IPS-18c (cell line): ENCODE results near the gene FRMD4B.

ENCODE experiments used
- H3K4me3 ChIP-seq: 2 replicates; pipeline ENCODE4 v1.7.0; 2013; ENCODE audit warnings: low read depth, mild to moderate bottlenecking, low read length, moderate library complexity; ENCODE audit not compliant: insufficient read depth
- H3K9me3 ChIP-seq: one replicate; pipeline ENCODE4 v1.6.1; 2013; ENCODE audit warnings: mild to moderate bottlenecking, low read length, moderate library complexity; ENCODE audit not compliant: control insufficient read depth, insufficient read depth

The FRMD4B gene

DNA sequence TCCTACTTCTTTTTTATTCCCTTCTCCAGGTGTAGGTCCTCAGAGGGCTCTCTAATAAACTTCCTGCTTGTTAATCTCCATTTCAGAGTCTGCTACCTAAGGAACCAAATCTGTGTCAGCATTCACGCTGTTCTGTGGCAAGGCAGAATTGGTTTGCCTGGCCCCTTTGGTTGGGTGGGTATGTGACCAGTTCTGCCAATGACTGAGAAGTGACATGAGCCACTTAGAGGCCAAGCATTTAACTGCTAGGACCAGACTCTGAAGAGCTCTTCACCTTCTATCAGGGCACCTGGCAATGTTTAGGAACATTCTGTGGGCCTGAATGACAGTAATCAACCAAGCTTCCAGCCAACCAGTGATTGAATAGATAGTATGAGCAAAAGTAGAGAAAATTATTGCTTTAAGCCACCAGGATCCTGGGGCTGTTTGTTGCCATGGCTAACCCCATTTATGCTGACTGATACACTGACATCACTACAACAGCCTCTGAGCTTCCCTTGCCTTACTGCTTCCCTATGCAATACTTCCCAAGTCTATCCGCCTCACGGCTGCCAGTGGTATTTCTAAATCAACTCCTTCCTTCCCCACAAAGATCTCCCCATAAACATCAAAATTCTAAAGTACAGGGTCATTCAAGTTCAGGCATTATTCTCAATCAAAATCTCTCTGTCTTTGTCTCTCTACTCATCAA is 7.6 kb downstream of the FRMD4B start:
- Histone ChIP-seq H3K9me3 (no peaks in the 10 kb centered on the region), H3K4me3 (no peak overlapping the region)

DNA sequence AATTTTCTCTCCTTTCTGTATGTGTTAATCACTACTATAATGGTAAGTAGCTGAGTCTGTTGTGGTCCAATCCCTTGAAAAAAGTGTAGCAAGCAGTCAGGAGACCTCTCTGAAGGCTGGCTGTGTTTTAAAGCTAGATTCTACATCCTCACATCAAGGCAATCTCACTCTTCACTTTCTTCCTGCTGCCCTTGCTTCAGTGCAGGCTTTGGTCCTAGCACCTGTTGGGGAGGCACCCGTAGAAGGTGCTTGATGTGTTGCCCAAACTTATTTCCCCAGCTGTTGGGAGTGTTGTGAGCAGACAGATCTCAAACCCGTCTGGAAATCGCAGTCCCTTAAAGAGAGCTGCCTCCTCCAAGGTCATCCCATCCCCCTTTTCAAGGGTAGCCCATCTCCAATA is 8.6 kb downstream of the FRMD4B start:
- H3K9me3 ChIP-seq = no peaks in the 10 kb centered on the region
- H3K4me3 ChIP-seq = no peak overlapping the region

DNA sequence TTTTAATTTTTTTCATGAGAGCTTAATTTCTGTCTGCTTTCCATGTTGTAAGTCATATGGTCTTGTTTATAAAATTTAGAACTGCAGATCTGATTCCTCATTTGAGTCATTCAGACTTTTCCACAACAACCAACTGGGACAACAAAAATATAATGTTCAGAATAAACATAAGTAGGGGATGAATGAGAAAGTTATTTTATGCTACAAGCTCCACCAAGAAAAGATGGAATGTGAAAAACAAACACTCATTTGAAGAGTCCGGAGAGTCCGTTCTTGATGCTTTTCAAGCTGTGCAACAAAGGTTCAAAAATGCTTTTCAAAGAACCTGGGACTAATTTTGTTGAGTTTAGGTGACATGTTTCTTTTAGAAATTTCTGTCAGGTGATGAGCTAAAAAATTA is 9.2 kb downstream of the FRMD4B start:
- H3K4me3 ChIP-seq = no peak overlapping the region
- no peaks in the 10 kb centered on the region for H3K9me3 ChIP-seq

DNA sequence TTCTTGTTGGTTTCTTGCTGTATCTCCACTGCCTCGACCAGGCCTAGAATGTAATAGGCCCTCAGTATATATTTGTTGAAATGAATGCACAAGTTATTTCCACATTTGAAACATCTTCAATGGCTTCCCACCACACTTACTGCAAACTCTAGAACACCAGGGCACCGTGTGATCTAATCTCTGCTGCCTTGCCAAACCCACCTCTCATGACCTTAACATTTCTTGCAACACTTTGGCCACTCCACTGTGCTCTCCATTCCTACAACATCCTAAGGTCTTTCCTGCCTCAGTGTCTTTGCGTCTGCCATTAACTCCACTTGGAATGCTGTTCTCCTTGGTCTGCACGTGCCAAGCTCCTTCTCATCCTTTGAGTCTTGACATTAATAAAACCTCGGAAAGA is 14.1 kb downstream of the FRMD4B start:
- no peaks in the 10 kb centered on the region for H3K9me3 ChIP-seq

DNA sequence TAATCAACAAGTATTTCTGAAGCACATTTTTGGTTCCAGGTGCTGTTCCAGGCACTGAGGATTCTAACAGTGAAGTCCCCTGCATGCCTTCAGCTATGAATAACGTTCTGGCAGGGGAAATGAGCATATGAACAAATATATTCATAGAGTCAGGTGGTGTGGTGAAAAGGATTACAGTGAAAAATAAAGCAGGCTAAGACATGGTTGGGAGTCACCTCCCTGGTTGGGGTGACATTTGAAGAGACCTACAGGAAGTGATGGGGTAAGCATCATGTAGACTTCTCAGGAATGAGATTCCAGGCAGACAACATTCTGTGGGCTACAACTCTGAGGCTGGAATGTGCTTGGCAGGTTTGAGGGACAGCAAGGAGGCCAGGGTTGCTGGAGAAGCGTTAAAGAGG is 15.0 kb downstream of the FRMD4B start:
- Histone ChIP-seq H3K4me3 (no peak overlapping the region), H3K9me3 (no peaks in the 10 kb centered on the region)

More for the DNA sequence above, 14.1 kb downstream of the FRMD4B start:
- H3K4me3 ChIP-seq = no peak overlapping the region

DNA sequence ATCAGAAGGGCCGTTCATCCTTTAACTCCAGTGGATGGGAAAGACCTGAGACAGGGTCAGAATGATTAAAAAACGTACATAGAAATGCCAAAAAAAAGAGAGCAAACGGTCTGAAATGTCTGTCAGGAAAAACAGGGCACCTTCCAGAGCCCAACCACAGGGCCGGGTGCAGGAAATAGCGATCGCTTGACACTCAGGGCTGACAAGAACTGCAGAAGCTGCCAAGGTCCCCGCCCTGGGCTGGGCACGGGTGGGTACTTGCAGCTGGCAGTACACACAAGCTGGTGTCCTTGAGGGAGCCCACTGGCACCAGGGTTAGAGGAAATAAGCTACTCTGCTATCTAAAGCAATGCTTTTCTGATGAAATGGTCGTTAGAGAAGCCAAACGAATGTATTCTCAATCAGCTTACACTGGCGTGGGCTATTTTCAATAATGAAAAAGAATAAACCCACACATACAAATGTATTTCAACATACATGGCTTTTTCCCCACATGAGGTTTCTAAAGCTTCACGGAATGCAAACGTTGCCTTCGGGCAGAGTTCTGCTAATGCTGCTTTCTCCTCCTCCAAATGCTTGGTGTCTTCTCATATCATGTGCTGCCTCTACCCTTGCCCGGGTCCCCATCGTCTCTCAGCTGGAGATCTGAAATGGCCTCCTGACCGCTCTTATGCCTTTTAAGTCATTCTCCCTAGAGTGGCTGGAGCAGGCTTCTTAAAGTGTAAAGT is 15.6 kb downstream of the FRMD4B start:
- H3K4me3 ChIP-seq = no peak overlapping the region
- no peaks in the 10 kb centered on the region for H3K9me3 ChIP-seq

DNA sequence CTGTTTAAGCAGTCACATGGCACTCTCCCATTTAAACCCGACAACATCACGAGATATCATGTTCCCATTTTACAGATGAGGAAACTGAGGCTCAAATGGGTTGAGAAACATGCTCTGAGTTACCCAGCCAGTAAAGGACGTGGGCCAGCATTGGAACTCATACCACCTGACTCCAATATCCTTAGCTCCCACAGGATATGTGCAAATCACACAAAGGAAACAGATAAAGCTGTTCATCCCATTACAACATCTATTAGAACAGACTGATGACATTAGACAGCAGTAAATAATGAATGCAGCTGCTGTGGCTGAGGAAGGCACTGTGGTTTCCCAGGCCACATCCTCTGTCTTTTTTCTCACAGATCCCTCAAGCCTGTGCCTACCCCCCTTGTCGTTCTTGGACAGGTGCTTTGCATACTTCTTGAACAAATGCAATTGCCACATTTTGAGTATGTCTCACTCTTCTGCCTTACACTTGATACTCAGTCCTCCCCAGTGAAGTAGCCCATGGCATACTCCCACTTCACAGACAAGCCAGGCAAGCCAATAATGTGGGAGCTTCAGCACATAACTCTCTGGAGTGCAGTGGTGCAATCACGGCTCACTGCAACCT is 17.7 kb downstream of the FRMD4B start:
- Histone ChIP-seq H3K4me3 (no peak overlapping the region), H3K9me3 (no peaks in the 10 kb centered on the region)

DNA sequence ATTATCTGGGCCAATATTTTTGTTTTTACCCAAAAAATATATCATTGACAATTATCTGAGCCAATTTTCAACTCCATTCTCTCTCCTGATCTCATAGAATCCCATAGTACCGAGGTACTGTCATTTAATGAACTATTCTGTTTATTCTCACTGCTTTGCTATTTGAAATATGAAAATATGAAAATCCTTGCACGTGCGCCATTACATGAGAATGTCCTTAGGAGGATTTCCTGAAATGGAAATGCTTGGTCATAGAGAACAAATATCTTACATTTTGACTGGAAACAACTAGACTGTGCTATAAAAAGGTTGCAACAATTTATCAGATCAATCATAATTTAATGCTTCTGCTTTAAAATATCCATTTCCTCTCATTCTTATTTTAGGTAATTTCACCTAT is 18.3 kb downstream of the FRMD4B start:
- Histone ChIP-seq H3K4me3 (no peak overlapping the region), H3K9me3 (no peaks in the 10 kb centered on the region)

DNA sequence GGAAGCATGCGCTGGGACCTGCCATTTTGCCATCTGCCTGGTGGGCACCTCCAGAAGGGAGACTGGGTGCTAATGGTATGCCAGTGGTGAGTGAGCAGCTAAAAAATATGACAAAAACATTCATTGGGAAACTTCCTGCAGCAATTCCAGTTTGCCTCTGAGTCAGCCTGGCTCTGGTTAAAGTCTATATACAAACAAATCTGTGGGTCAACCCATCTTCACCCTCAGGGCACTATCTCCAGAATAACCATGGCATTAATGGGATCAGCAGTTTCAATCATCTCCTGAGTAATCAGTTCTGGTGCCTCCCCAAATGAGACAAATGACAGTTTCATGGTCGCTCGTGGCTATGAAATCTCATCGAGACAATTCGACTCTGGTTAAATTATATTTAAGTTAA is 21.5 kb downstream of the FRMD4B start:
- H3K4me3 ChIP-seq = no peak overlapping the region
- H3K9me3 ChIP-seq = no peaks in the 10 kb centered on the region

DNA sequence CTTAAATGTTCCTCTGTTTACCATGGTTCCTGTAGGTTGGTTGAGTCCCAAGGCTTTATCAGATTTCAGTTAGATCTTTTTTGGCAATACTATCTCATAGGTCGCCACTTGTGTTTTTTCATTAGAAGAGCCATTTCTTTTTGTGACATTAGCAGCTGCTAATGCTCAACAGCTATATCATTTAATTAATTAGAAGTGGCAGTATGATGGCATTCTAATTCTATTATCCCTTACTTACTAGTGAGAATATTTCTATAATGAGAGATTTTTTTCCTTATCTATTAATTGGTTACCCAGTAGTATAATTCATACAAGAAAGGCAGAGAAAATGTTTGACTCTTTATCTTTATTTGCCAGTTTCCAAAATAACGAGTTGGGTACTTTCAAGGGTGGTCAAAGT is 25.2 kb downstream of the FRMD4B start:
- Histone ChIP-seq H3K9me3 (no peaks in the 10 kb centered on the region), H3K4me3 (no peak overlapping the region)

DNA sequence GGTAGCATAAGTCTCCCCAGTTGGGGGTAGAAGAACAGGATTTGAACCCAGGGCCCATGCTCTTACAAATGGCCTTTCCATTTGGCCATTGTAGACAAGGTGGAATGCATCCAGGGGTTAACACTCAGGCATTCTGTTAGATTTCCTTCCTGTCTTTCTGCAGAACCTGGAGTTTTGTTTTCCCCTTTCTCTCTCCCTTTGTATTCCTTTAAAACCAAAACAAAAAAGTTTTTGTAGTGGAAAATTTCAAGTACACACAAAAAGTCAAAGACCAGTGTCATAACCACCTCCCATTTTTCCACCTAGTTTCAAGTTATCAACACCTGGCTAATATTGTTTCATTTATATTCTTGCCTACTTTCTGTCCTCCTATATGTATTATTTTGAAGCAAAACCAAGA is 26.0 kb downstream of the FRMD4B start:
- Histone ChIP-seq H3K9me3 (no peaks in the 10 kb centered on the region), H3K4me3 (no peak overlapping the region)

DNA sequence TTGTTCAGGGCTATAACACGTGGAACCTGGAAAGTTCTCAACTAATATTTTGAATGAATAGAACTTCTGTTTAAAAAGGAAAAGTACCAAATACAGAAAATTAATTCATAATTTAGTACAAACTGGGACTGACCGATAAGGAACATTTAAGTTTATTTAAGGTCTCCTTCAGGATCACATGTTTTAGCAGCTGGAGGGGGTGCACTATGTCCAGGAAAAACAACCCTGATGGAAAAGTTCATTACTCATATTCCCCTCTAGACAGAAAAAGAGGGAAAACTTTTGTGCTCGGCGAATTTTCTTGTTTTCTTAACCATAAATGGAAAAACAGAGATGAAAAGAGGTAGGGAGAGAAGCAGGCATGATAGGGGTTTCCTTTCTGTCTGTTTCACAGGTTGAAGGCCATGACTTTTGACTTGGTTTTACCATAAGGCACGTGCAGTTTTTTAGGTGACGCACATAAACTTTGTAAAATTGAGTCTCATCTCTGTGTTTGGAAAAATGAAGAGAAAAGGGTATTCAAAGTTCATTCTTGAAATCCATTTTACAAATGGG is 26.5 kb downstream of the FRMD4B start:
- Histone ChIP-seq H3K9me3 (no peaks in the 10 kb centered on the region), H3K4me3 (no peak overlapping the region)

DNA sequence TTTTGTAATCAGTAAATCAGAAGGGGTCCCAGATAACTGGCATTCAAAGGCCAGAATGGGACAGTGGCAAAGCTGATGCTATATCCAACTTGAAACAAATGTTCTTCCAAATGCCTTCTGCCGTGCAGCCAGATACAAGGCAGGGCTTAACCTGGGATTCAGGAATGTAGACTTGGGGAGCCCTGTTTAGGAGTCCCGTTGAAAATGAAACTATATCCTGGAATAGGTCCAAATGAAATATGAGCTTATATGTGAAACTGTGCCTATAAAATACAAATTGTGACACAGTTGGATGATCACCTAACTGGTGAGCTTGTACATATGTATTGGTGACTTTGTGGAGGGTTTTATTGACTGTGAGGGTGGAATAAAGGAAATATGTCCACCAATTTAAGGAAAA is 28.7 kb downstream of the FRMD4B start:
- H3K4me3 ChIP-seq = no peak overlapping the region
- H3K9me3 ChIP-seq = no peaks in the 10 kb centered on the region

DNA sequence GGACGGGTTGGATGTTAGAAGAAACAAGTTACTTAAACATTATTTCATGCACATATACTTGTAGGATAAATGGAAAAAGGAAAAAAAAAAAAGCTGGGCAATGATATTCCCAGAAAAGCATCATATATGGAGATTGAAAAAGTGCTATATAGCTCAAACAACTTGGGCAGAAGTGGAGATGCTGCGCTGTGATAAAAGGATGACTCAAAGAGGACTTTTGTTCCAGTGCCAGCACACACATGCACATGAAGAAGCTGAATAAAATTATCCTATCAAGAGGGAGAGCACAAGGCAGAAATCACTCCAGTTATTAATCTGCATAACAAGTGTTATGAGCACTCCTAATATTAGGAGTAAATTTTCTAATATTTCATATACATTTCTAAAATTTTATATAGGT is 30.9 kb downstream of the FRMD4B start:
- H3K9me3 ChIP-seq = no peaks in the 10 kb centered on the region

DNA sequence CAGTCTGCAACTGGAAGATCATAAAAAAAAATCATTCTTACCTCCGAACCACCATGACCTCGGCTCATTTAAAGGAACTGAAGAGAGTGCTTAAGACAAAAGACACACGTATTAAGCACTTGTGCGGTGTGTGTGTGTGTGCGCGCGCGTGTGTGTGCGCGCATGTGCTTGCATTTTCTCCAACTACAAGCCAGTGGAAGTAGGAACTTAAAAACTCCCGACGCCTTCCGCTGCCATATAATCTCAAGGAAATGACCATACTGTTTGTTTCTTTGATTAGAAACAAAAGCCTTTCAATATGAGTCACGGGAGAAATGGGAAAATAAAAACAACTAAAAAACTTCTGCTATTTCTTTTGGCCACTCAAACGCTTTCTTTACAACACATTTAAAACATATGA is 32.4 kb downstream of the FRMD4B start:
- Histone ChIP-seq H3K9me3 (no peaks in the 10 kb centered on the region), H3K4me3 (no peak overlapping the region)

More for the DNA sequence above, 30.9 kb downstream of the FRMD4B start:
- H3K4me3 ChIP-seq = no peak overlapping the region

DNA sequence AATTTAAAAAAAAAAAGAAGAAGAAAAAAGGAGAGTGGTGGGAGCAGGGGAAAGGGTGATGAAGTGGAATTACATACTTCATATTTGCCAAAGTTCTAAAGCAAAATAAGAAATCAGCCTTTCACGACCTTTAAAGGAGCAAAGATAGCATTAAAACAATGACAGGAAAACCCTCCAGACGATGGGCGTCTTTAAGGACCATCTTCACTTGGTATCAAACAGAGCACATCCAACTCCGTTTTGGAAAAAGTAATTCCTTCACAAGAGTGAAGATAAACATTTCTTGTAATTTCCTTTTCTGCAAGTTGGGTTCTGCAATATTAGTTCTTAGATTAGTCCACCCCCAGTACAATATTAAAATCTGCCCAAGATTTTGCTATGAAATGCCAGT is 32.8 kb downstream of the FRMD4B start:
- H3K4me3 ChIP-seq = no peak overlapping the region
- H3K9me3 ChIP-seq = no peaks in the 10 kb centered on the region

DNA sequence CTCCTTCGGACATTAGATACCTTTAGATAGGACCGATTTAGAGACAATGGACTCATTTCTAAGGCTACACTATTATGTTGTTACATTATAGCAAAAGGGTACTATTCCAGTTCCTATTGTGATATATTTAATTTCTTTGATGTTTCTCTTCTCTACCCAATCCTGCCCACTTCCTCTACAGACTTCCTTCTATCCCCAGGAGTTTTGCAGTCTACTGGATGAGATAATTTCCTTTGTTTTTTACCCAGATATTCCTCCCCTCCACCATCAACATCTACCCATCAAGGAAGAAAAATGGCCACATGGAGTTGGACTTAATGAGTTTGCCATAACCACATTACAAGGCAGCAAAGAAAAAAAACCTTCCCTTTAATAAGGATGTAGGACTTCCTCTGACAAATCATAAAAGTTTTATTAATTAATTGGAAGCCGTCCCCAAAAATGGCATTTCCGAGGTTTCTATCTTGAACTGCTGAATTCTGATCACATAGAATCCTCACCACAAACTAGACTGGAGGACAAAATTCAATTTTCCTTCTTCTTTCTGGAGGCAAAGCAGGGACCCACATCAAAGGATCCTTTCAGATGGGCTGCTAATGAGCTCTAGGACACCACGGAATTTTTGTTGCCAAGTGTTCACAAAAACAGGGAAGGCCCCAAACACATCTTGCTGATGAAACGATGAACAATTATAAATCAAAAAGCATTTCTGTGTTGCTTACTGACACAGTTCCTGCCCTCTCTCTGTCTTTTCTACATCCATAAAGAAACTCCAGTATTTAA is 33.4 kb downstream of the FRMD4B start:
- Histone ChIP-seq H3K9me3 (no peaks in the 10 kb centered on the region), H3K4me3 (no peak overlapping the region)
